GM18951 (cell line): ENCODE measurements around the gene AFAP1L1.

Experiments
- POLR2A ChIP-seq: IDR thresholded peaks from 4 replicates; pipeline ENCODE4 v1.6.1; 2011; ENCODE audit warnings: mild to moderate bottlenecking; ENCODE audit not compliant: insufficient read length, insufficient read depth; ENCODE audit errors: extremely low read depth
- in situ Hi-C: fragments of 300-500 bp; cut with MboI; formaldehyde crosslinking; loops from one replicate; pipeline ENCODE4 v1.12.0; 2022; ENCODE audit warnings: low sequenced_read_pairs, mixed read lengths, inconsistent platforms; ENCODE audit not compliant: unreplicated experiment

Gene AFAP1L1

GRCh38 chr5:149358294-149358651 is 86.6 kb downstream of the AFAP1L1 start:
- in situ Hi-C loops: loop anchor here (25.0 kb wide), 1 partner anchor 204 kb away; the partner anchor contains the start of gene CSNK1A1

GRCh38 chr5:149358868-149359495 is 87.3 kb downstream of the AFAP1L1 start:
- in situ Hi-C loops: loop anchor here (25.0 kb wide), 1 partner anchor 203 kb away; the partner anchor contains the start of gene CSNK1A1
- no peak for TF ChIP-seq POLR2A

More at GRCh38 chr5:149358294-149358651, 86.6 kb downstream of the AFAP1L1 start:
- TF ChIP-seq POLR2A: no peak

- no peak for TF ChIP-seq POLR2A
- in situ Hi-C loops: loop anchor here (25.0 kb wide), 1 partner anchor 202 kb away; the partner anchor contains the start of gene CSNK1A1
Measured at GRCh38 chr5:149360272-149360671, 88.6 kb downstream of the AFAP1L1 start.

- in situ Hi-C loops: loop anchor here (25.0 kb wide), 1 partner anchor 200 kb away; the partner anchor contains the start of gene CSNK1A1
- no peak for TF ChIP-seq POLR2A
Measured at GRCh38 chr5:149362541-149362940, 90.9 kb downstream of the AFAP1L1 start.

- in situ Hi-C loops: loop anchor here (25.0 kb wide), 1 partner anchor 199 kb away; the partner anchor contains the start of gene CSNK1A1
- no peak for TF ChIP-seq POLR2A
Measured at GRCh38 chr5:149363358-149363757, 91.7 kb downstream of the AFAP1L1 start.

GRCh38 chr5:149363936-149364335 is 92.3 kb downstream of the AFAP1L1 start:
- in situ Hi-C loops: loop anchor here (25.0 kb wide), 1 partner anchor 198 kb away; the partner anchor contains the start of gene CSNK1A1
- no peak for TF ChIP-seq POLR2A

- in situ Hi-C loops: loop anchor here (25.0 kb wide), 1 partner anchor 198 kb away; the partner anchor contains the start of gene CSNK1A1
- no peak for TF ChIP-seq POLR2A
Measured at GRCh38 chr5:149364719-149365118, 93.1 kb downstream of the AFAP1L1 start.

- in situ Hi-C loops: loop anchor here (25.0 kb wide), 1 partner anchor 197 kb away; the partner anchor contains the start of gene CSNK1A1
- no peak for TF ChIP-seq POLR2A
Measured at GRCh38 chr5:149365418-149365817, 93.8 kb downstream of the AFAP1L1 start.

- in situ Hi-C loops: loop anchor here (25.0 kb wide), 1 partner anchor 196 kb away; the partner anchor contains the start of gene CSNK1A1
- TF ChIP-seq POLR2A: no peak
Measured at GRCh38 chr5:149366169-149366729, 94.6 kb downstream of the AFAP1L1 start.

GRCh38 chr5:149367249-149367971 is 95.8 kb downstream of the AFAP1L1 start:
- TF ChIP-seq POLR2A: no peak
- in situ Hi-C loops: loop anchor here (25.0 kb wide), 1 partner anchor 195 kb away; the partner anchor contains the start of gene CSNK1A1

- in situ Hi-C loops: loop anchor here (25.0 kb wide), 1 partner anchor 194 kb away; the partner anchor contains the start of gene CSNK1A1
- TF ChIP-seq POLR2A: no peak
Measured at GRCh38 chr5:149367972-149368645, 96.5 kb downstream of the AFAP1L1 start.

- TF ChIP-seq POLR2A: no peak
- in situ Hi-C loops: loop anchor here (25.0 kb wide), 1 partner anchor 191 kb away; the partner anchor contains the start of gene CSNK1A1
Measured at GRCh38 chr5:149370878-149371277, 99.2 kb downstream of the AFAP1L1 start.
